GM18951 (cell line): ENCODE data around the gene PICK1.

Experiments
- POLR2A ChIP-seq: IDR thresholded peaks from 4 replicates; pipeline ENCODE4 v1.6.1; 2011; ENCODE audit warnings: mild to moderate bottlenecking; ENCODE audit not compliant: insufficient read length, insufficient read depth; ENCODE audit errors: extremely low read depth
- in situ Hi-C: fragments of 300-500 bp; cut with MboI; formaldehyde crosslinking; loops from one replicate; pipeline ENCODE4 v1.12.0; 2022; ENCODE audit warnings: low sequenced_read_pairs, mixed read lengths, inconsistent platforms; ENCODE audit not compliant: unreplicated experiment

Gene PICK1

DNA sequence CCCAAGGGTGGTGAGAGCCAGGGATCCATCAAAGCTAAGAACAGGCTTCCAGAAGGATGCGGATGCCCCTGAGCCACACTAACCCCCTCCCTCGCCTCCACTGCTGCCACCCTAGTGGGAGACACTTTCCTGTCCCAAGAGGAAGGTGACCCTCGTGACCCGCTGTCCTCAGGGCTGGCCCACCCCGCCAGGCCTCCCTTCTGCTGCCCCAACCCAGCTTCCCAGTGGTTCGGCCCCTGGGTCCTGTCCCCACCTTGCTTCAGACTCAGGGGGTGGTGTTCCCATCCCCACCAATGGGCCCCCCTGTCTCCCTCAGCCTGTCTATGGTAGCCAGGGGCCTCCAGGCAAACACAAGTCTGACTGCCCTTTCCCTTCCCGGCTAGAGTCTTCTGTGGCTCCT, 6.5 kb upstream of the PICK1 start:
- in situ Hi-C loops, result no loop called here
- no peak for TF ChIP-seq POLR2A

- in situ Hi-C loops, result no loop called here
- TF ChIP-seq POLR2A, result no peak
These were observed 5.9 kb upstream of the PICK1 start for GRCh38 chr22:38051261-38051660.

GRCh38 chr22:38051900-38052862, 5.0 kb upstream of the PICK1 start:
- TF ChIP-seq POLR2A, result no peak
- in situ Hi-C loops, result no loop called here

DNA sequence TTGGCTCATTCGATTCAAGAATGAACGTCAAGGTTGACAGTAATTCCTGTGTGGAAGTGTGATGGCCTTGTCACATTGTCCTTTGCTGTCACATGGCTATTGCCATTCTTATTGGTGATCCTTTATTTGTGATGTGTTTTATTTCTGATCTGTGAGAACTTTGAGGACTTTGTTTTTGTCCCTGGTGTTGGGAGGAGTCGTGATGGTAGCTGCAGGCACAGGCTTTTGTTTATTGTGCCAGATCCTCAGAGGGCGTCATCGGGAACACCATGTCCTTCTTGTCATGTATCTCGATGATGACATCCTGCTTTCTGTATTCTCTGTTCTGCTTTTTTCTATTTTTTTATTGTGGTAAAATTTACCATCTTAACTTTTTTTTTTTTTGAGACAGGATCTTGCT, 5.6 kb downstream of the PICK1 start:
- no peak for TF ChIP-seq POLR2A
- in situ Hi-C loops, result no loop called here

- in situ Hi-C loops, result no loop called here
- no peak for TF ChIP-seq POLR2A
These were observed 8.3 kb downstream of the PICK1 start for GRCh38 chr22:38065539-38065938.

- in situ Hi-C loops, result no loop called here
- TF ChIP-seq POLR2A, result no peak
These were observed 9.3 kb downstream of the PICK1 start for GRCh38 chr22:38066381-38067027.

- TF ChIP-seq POLR2A, result no peak
- in situ Hi-C loops, result no loop called here
These were observed 9.8 kb downstream of the PICK1 start for GRCh38 chr22:38067028-38067415.

DNA sequence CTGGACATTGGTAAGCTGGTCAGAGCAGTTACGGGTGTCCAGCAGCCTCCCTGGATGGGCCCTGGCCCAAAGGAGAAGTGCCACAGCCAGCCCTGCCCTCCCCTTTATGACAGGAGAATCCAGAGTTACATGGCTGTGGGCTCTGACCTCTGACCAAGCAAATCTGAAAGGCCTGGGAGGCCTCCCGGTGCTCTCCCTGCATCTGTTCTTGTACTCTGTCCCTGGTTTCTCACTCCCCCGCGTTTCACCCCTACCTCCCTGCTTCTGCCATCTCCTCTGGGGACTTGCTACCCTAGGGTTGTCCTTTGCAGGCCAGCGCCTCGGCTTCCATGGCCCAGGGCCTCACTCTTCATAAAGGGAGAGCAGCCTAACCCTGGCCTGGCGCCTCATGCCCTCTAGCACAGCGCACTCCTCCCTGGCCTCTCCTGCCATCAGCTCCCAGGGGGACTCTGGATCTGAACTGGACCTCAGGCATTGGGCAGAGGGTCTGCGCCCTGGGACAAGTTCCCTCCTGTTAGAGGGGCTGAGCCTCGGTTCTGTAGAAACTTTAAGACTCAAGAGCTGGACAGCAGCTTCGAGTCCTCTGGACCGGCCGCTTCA, 10.7 kb downstream of the PICK1 start:
- in situ Hi-C loops, result no loop called here

DNA sequence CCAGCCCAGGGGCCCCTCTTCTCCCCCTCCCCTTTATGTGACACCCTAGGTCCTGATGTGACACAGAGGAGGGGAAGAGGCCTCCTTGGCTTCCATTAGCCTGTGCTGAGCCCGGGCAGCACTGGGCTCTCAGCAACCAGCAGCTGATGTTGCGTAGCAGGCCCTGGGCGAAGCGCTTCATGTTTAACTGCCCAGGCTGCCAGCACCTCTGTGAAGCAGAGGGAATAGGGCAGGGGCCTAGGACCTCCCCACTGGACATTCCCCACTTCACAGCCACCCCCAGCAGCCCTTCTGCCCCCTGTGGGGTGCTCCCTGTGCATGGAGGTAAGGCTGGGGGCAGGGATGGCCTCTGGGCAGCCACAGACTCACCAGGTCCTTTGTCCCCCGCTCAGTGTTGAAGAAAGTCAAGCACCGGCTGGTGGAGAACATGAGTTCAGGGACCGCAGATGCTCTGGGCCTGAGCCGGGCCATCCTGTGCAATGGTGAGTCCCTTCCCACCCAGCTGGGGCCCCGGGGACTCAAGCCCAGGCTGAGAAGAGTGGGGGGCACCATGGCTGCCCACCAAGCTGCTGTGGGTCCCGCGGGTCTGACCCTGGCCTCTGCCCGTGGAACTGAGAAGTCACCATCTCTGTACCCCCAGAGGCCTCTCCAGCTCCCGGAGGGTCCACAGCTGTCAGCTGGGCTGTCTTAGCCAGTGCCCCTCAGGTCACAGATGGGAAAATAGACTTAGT, 11.6 kb downstream of the PICK1 start:
- TF ChIP-seq POLR2A, result no peak
- in situ Hi-C loops, result no loop called here

More for the DNA sequence above, 10.7 kb downstream of the PICK1 start:
- TF ChIP-seq POLR2A, result no peak

DNA sequence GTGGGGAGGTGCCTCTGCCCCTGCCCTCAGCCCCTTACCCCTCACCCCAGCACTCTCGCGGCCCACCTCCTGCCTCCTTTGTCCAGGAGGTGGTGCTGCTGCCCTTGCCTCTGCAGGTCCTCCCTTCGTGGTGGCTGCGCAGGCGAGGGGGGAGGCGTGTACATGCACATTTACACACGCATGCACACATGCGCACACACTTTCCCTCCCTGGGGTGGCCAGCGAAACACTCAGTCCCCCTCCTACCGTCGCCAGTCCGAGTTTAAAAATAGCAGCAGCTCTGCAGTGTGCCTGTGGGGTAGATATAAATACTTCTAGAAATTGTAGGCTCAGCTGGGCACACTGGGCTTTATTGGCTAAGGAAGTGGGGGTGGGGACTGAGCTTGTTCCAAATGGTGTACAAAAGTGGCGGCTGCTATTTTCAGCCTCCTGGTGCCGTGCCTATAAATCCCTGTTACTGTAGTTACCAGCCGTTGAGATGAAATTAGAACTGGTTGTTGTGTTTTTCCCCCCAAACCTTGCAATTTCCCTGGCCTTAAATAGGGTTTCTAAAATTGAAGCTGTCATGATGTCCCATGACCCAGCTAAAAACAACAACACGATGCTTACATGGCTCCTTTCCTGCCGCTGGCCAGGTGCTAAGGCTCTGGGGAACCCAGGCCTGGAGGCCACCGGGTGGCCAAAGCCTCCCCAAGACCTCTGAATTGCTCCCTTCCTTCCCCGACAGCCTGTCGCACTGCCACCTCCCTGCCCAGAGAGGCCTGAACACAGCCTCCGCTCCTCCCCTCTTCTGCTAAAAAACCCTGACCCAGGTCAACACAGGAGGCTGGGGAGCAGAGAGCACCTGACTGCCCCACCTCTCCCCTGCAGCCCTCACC, 12.4 kb downstream of the PICK1 start:
- no peak for TF ChIP-seq POLR2A
- in situ Hi-C loops, result no loop called here

DNA sequence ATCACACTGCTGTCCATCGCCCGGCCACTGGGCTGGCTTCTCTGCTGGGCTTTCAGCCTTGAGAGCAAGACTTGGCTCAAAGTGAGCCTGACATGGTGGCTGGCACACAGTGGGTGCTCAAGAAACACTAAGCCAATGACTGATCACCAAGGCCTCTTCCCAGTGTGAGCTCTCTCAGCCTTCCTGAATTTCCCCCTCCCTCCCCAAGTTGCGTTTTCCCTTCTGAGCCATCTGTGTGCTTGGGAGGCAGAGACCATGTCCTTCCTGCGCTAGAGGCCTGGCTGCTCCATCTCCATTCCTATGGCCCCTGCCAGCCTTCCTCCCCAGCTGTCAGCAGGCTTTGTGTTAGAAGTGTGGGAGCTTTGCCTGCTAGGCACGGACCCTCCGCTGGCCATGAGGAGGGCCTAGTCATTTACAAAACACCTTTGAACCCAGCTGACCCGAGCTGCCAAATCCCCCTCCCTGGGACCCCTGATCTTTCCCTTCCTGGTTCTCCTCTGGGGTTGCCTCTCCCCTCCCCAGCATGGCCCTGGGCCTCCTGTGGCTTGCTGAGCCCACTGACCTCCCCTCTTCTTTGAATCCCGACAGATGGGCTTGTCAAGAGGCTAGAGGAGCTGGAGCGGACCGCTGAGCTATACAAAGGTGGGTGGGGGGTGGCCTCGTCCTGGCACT, 13.2 kb downstream of the PICK1 start:
- TF ChIP-seq POLR2A, result no peak
- in situ Hi-C loops, result no loop called here

DNA sequence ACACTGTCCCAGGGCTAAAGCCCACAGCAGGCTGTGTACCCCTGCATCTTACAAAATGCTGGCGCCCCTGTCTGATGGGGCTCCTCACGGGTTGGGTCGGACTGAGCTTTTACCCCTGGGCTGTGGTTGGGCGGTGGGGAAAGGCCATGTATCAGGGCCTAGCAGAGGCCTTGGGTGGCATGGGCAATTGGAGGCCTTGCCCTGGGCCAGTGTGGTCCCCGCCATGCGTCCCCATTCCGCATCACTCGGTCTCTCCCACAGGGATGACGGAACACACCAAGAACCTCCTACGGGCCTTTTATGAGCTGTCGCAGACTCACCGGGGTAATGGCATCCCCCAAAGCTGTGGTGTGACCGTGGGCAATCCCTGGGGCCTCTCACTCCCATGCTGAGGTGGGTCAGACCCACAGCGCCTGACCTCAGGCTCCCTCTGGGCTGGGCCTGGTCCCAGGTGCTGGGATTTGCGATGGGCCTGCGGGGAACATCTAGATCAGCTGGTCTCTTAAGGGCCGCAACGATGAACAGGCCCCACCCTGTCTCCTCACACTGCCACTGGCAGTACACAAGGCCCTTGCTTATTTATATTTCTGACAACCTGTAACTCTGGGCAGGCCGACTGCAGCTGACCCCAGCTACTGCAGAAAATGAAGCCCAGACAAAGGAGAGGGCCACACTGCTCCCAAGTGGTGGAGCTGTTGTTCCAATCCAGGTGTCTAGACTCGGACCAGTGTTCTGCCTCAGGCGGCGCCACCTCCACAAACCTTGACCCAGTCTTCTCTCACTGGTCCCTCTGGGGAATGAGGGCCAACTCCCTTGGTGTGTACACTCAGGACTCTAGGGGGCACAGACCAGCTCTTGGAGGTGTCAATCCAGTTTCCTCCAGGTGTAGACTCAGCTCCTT, 14.5 kb downstream of the PICK1 start:
- in situ Hi-C loops, result no loop called here

More for the DNA sequence above, 14.5 kb downstream of the PICK1 start:
- no peak for TF ChIP-seq POLR2A
